LNCaP clone FGC (cell line): Measurements from ENCODE around the gene SNAPC1.

Experiments
- DNase-seq: peaks from one replicate; pipeline ENCODE4 v3.0.0-alpha.2; 2011; ENCODE audit warnings: low read depth
- H3K4me3 ChIP-seq: 2 replicates; pipeline ENCODE4 v1.5.1; 2011; ENCODE audit warnings: mild to moderate bottlenecking, low read depth, low read length, control low read depth
- CTCF ChIP-seq: IDR thresholded peaks from 2 replicates; pipeline ENCODE4 v1.5.1; 2012; ENCODE audit warnings: mild to moderate bottlenecking; ENCODE audit not compliant: control insufficient read depth, insufficient read depth; ENCODE audit errors: extremely low read depth

The SNAPC1 gene

GRCh38 chr14:61747342-61747741 is 14.9 kb upstream of the SNAPC1 start:
- DNase-seq, result no peak
- no peak for TF ChIP-seq CTCF
- no peak overlapping the region for H3K4me3 ChIP-seq

- no peak for DNase-seq
- TF ChIP-seq CTCF, result no peak
- peak overlapping the region; percentile 63 for H3K4me3 ChIP-seq
These were observed 13.0 kb upstream of the SNAPC1 start for GRCh38 chr14:61749264-61749663.

DNA sequence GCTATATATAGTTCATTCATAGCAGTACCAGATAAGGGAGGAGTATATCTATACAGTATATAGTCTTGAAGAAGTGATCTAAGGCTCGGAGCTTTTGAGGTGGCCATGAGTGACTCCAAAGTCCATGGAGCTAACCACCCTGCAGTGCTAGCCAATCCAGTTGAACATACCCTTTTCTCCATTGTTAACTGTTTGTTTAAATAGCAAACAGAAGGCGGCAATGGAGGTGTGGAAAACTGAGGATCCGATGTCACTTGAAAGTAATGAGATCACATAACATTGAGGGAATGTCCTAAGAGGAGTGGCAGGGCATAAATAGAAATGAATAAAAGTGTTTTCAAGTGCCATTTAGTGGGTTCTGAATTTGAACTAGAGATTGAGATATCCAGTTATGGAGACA is 12.4 kb upstream of the SNAPC1 start:
- peak; percentile 6 for DNase-seq
- H3K4me3 ChIP-seq, result peak overlapping the region; percentile 63
- TF ChIP-seq CTCF, result no peak

GRCh38 chr14:61750708-61751474 is 11.3 kb upstream of the SNAPC1 start:
- peak; percentile 64 for DNase-seq
- H3K4me3 ChIP-seq, result peak overlapping the region; percentile 63
- no peak for TF ChIP-seq CTCF

- TF ChIP-seq CTCF, result no peak
- DNase-seq, result no peak
- peak overlapping the region; percentile 63 for H3K4me3 ChIP-seq
These were observed 10.7 kb upstream of the SNAPC1 start for GRCh38 chr14:61751475-61751989.

DNA sequence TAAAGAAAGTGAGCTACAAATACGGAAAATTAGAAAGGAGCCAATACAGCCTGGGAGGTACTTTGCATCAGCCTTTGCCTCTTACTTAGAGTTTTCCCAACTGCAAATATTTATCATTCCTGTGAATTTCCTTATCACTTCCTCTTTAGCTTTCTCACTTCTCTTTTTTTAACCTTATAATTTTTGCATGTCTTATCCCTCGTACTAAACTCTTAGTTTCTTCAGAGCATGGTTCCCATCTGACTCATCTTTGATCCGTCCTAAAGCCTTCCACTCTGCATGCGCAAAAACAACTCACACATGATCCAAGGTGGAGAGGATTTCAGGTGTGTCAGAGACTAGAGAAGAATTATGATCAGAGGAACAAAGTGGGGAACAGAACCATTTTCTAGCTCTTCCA is 9.6 kb upstream of the SNAPC1 start:
- TF ChIP-seq CTCF, result no peak
- no peak overlapping the region for H3K4me3 ChIP-seq
- no peak for DNase-seq

- DNase-seq, result no peak
- H3K4me3 ChIP-seq, result no peak overlapping the region
- TF ChIP-seq CTCF, result no peak
These were observed 8.6 kb upstream of the SNAPC1 start for GRCh38 chr14:61753631-61754030.
